ENCODE data around the gene SP8.

- TF ChIP-seq MXI1 (IDR thresholded peaks at IDR 0.05; ENCODE audit: low read depth, low read length) (no peak), ZBTB33 (IDR thresholded peaks at IDR 0.05; ENCODE audit: borderline replicate concordance, low read depth) (no peak), EZH2phosphoT487 (IDR thresholded peaks at IDR 0.05; ENCODE audit: borderline replicate concordance, low read depth) (no peak), RAD21 (IDR thresholded peaks at IDR 0.05; ENCODE audit: low read length) (no peak), CTCF (IDR thresholded peaks at IDR 0.05) (no peak), TAF1 (IDR thresholded peaks at IDR 0.05; ENCODE audit: borderline replicate concordance, low read depth, low read length) (no peak)
These were observed 32.7 kb downstream of the SP8 start for GRCh38 chr7:20754001-20754400.
